ENCODE measurements around the gene STOX1.
"Not testable (repeated sequence)": the region's sequence is repeated elsewhere in the genome, so short reads cannot be mapped to it uniquely, and the experiment has no call there.

STOX1 gene

DNA sequence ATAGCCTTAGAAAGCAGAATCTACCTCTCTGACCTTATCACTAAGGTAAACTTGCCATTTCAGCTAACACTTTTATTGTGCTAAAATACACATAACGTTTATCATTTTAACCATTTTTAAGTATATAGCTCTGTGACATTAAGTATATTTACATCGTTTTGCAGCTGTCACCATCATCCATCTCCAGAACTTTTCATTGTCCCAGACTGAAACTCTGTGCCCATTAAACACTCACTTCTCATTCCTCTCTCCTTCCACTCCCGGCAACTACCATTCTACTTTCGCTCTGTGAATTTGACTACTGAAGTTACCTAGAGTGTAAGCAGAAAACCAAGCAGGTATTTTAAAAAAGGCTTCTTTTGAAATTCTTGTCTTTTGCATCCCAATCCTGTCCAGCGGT, 75.1 kb downstream of the STOX1 start:
- TF ChIP-seq, protein P1, sequence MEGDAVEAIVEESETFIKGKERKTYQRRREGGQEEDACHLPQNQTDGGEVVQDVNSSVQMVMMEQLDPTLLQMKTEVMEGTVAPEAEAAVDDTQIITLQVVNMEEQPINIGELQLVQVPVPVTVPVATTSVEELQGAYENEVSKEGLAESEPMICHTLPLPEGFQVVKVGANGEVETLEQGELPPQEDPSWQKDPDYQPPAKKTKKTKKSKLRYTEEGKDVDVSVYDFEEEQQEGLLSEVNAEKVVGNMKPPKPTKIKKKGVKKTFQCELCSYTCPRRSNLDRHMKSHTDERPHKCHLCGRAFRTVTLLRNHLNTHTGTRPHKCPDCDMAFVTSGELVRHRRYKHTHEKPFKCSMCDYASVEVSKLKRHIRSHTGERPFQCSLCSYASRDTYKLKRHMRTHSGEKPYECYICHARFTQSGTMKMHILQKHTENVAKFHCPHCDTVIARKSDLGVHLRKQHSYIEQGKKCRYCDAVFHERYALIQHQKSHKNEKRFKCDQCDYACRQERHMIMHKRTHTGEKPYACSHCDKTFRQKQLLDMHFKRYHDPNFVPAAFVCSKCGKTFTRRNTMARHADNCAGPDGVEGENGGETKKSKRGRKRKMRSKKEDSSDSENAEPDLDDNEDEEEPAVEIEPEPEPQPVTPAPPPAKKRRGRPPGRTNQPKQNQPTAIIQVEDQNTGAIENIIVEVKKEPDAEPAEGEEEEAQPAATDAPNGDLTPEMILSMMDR (IDR thresholded peaks at IDR 0.05; ENCODE audit: borderline replicate concordance, insufficient read depth, low read depth, low read length) = no peak
- no peak overlapping the region for H3K4me3 ChIP-seq (ENCODE audit: low read depth, low read length)

DNA sequence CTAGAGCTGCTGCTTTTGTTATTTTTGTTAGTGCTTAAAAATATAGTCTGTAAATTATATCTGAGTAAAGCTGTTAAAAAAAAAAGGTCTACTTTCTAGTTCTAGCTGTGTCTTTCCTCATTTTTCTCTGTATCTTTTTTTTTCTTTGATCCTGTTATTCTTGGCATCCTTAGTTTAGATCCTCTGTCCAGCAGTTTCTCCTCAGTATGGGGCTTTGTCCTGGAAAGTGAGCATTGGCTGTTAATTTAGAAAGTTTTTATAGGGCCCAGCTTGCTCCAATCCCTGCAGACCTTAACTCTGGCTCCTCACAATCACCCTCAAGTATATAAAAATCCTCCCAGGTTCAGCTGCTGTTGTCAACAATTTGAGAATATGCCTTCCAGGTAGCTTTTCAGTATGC, 97.3 kb downstream of the STOX1 start:
- H3K4me3 ChIP-seq (ENCODE audit: low read depth, low read length) = no peak overlapping the region
- TF ChIP-seq, protein P1 (IDR thresholded peaks at IDR 0.05; ENCODE audit: borderline replicate concordance, insufficient read depth, low read depth, low read length) = no peak

- no peak overlapping the region for H3K4me3 ChIP-seq (ENCODE audit: low read depth, low read length)
- TF ChIP-seq, protein P1 (IDR thresholded peaks at IDR 0.05; ENCODE audit: borderline replicate concordance, insufficient read depth, low read depth, low read length) = no peak
These were observed 98.2 kb downstream of the STOX1 start for GRCh38 chr10:68925489-68925888.

GRCh38 chr10:68929157-68929556, 101.8 kb downstream of the STOX1 start:
- H3K4me3 ChIP-seq (ENCODE audit: low read depth, low read length) = not testable (repeated sequence)

DNA sequence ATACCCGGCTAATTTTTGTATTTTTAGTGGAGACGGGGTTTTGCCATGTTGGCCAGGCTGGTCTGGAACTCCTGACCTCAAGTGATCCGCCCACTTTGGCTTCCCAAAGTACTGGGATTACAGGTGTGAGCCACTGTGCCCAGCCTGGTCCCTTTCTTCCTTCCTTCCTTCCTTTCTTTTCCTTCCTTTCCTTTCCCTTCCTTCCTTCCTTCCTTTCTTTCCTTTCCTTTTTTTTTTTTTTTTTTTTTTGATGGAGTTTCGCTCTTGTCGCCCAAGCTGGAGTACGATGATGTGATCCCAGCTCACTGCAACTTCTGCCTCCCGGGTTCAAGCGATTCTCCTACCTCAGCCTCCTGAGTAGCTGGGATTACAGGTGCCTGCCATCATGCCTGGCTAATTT, 102.6 kb downstream of the STOX1 start:
- H3K4me3 ChIP-seq (ENCODE audit: low read depth, low read length) = not testable (repeated sequence)

- not testable (repeated sequence) for H3K4me3 ChIP-seq (ENCODE audit: low read depth, low read length)
These were observed 105.5 kb downstream of the STOX1 start for GRCh38 chr10:68932860-68933259.

DNA sequence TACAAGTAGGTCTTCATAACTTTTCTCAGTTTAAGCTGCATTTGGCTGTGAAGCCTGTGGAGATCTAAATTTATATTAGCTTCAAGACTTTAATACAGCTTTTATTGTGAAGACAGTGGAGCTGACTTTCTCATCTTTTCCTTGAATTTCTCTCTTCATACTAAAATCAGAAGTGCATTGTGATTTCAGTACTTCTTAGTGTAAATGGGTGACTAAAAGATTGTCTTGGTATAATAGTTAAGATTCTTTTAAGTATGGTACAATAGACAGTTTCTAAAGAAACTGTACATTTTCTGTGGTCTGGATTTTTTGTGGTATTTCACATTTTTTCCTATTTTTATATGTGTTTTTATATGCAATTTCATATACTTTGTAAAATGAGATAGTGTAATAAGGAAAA, 107.7 kb downstream of the STOX1 start:
- H3K4me3 ChIP-seq (ENCODE audit: low read depth, low read length) = no peak overlapping the region

DNA sequence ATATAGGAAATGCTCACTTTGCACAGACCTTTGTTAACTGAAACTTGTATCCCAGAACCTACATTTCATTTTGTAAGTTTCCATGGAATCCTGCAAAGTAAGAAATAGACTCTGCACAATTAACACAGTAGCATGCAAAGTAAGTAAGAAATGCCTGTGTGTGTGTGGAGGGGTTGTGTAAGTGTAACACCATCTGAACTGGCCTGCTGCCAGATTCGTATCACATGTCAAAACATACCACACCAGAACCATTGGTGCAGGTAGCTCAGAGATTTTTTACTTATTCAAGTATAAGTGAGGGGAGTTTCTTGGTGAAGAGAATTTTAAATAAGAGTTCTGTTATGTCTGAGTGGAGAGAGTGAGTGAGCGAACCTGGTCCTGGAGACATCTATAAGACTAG, 110.8 kb downstream of the STOX1 start:
- H3K4me3 ChIP-seq (ENCODE audit: low read depth, low read length) = no peak overlapping the region
- TF ChIP-seq, protein P1 (IDR thresholded peaks at IDR 0.05; ENCODE audit: borderline replicate concordance, insufficient read depth, low read depth, low read length) = no peak

More for the DNA sequence above, 107.7 kb downstream of the STOX1 start:
- TF ChIP-seq, protein P1 (IDR thresholded peaks at IDR 0.05; ENCODE audit: borderline replicate concordance, insufficient read depth, low read depth, low read length) = no peak

DNA sequence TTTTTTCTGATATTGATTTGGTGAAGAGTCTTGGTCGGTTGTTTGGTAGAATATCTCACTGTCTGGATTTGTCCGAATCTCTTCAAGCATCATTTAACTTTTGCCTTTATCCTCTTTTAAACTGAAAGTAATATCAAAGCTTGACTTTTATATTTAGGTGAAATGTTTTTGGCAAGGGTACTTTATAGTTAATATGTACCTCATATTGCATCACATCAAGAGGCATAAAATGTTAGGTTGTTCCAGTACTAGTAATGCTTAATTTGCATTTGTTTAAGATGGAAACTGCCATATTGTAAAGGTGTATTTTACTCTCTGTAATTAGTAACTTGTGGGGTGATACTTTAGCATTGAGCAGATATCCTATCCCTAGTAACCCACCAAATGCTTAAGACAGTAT, 111.6 kb downstream of the STOX1 start:
- no peak overlapping the region for H3K4me3 ChIP-seq (ENCODE audit: low read depth, low read length)
- TF ChIP-seq, protein P1 (IDR thresholded peaks at IDR 0.05; ENCODE audit: borderline replicate concordance, insufficient read depth, low read depth, low read length) = no peak

- not testable (repeated sequence) for H3K4me3 ChIP-seq (ENCODE audit: low read depth, low read length)
These were observed 113.6 kb downstream of the STOX1 start for GRCh38 chr10:68940917-68941316.

All from GM12875 (cell line).